AML-193 (cell line): Measurements from ENCODE around the gene PRR12.

Source experiments
- DNase-seq, 2 experiments: peaks; one replicate each; lab custom pipeline; 2025; lab: John Stamatoyannopoulos, UW

Gene PRR12

DNA sequence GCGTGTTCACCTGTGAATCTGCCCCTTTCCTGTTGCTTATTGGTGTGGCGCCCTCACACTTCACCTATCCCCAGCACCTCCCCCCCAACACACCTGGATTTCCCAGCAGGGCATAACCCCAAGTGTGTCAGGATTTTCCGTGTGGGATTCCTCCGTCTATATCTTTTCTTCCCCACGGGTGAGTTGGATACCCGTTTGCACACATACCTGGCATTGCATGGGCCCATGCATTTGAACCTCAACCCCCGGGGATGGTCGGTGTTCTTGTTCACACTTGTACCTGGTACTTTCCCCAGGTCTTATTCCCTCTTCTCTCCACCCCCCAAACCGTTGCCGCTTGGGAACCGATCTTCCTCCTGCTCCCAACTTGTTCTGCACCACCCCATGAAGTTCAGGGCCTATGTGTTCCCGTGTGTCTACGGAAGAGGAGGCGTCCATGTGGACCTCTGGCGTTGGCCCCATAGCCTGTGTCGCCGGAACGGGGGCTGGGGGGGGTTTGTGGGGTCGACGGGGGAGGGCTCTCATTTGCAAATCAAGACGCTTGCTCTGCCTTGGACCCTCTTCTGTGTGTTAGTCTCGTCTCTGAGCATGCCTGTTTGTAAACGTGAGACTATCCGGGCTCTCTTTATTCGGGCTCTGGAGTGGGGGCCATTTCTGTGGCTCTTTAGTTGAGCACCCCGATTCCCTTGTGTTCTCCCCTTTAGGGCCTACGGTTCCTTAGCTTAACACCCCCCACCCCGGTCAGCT is 1.7 kb downstream of the PRR12 start:
- DNase-seq, result no peak

DNA sequence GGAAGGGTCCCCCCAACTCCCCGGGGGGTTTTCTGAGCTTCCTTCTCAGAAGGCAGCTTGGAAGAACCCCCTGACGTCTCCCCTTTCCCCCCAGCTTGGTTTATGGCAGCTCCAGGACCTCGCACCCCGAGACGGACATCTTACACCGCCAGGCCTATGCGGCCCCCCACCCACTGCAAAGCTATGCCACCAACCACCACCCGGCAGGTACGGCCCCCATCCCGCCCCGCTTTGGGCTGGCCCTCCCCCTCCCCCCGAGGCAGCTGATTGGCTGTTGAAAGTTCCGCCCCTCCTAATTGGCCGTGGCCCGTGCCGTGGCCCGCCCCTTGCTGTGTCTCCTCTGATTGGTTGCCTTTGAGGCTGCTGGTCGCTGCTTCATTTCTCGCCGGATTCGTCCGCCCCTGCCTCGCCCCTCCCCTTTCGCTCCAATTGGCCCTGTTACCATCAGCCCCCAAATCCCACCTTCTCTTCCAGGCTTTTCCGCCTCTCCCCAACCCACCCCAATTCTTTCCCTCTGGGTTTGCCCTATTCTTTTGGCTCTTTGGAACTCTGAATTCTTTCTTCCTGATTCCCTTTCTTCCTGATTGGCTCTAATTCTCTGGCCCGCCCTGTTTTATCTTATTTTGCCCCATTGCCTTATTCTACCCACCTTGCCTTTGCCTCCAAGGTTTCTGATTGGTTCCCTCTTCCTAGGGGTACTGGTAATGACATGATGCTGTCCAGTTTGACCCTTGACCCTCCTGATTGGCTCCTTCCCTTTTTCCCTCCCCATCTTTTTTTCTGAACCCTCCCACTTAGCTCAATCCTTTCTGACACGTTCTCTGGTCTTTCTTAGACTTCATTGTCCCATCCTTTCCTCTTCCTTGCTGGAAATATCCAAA is 2.5 kb downstream of the PRR12 start:
- peak; percentile 82 to 89 for DNase-seq

DNA sequence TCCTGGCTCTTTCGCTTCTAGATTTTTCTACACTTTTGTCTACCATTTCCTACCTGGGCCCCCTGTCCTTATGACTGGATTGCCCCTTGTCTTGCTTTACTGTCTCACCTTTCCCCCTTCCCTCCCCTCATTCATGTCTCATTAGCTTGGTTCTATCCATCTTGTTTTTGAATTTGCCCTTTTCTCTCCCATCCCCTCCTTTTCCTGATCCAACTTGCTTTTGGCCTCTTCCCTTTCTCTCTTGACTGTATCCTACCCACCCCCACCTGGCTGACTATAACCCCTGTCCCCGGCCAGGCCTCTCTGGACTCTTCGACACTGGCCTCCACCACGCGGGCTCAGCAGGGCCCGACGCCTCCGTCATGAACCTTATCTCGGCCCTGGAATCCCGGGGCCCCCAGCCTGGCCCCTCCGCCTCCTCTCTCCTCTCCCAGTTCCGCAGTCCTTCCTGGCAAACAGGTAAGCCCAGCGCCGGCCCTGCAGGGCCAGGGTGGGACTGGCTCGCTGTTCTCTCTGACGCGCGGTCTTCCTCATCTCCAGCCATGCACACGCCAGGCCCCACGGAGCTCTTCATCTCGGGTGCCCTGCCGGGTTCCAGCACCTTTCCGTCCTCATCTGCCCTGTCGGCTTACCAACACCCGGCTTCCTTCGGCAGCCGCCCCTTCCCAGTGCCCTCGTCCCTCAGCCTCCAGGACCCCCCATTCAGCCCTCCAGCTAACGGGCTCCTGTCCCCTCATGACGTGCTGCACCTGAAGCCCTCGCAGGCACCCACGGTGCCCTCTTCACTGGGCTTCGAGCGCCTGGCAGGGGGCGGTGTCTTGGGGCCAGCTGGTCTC is 3.4 kb downstream of the PRR12 start:
- no peak for DNase-seq

DNA sequence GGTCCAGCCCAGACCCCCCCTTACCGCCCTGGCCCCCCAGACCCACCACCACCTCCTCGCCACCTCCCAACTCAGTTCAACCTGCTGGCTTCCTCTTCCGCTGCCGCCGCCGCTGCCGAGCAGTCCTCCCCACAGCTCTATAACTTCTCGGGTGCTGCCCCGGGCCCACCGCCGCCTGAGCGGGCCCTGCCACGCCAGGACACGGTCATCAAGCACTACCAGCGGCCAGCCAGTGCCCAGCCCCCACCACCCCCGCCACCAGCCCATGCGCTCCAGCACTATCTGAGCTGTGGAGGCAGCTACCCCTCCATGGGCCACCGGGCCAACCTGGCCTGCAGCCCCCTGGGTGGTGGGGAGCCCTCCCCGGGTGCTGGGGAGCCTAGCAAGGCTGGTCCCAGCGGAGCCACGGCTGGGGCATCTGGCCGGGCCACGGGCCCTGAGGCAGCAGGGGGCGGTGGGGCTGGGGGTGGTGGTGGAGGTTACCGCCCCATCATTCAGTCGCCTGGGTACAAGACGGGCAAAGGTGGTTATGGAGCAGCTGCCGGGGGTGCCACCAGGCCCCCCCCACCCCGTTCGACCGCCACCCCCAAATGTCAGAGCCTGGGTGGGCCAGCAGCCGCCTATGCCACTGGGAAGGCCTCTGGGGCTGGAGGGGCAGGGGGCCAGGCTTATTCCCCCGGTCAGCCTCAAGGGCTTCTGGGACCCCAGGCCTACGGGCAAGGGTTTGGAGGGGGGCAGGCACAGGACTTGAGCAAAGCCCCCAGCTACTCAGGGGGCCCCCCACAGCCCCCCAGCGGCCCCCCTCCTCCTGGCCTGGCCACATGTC is 4.2 kb downstream of the PRR12 start:
- DNase-seq, result no peak

DNA sequence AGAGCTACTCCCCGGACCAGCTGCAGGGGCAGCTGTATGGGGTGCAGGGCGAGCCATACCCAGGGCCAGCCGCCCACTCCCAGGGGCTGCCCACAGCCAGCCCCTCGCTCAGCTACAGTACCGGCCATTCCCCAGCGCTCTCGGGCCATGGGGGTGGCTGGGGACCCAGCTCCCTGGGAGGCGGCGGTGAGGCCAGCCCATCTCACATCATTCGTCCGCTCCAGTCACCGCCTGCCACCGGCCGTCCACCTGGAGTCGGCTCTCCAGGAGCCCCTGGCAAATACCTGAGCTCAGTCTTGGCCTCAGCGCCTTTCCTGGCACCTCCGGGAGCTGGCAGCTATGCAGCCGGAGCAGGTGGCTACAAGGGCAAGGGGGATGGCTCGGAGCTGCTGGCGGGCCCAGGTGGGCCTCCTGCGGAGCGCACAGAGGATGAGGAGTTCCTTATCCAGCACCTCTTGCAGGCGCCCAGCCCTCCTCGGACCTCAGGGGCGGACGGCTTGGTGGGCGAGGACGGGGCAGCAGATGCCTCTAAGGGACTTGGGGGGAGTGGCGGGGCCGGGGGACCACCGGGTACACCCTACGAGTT is 4.9 kb downstream of the PRR12 start:
- no peak for DNase-seq

DNA sequence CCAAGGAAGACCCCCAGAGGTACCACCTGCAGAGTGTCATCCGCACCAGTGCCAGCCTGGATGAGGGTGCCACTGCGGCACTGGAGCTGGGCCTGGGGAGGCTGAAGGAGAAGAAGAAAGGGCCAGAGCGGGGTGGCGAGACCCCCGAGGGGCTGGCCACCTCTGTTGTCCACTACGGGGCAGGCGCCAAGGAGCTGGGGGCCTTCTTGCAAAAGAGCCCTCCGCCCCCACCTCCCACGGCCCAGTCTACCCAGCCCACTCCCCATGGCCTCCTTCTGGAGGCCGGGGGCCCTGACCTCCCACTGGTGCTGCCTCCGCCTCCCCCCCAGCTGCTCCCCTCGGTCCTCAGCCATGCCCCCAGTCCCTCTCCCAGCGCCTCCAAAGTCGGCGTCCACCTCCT is 5.4 kb downstream of the PRR12 start:
- DNase-seq, result no peak

DNA sequence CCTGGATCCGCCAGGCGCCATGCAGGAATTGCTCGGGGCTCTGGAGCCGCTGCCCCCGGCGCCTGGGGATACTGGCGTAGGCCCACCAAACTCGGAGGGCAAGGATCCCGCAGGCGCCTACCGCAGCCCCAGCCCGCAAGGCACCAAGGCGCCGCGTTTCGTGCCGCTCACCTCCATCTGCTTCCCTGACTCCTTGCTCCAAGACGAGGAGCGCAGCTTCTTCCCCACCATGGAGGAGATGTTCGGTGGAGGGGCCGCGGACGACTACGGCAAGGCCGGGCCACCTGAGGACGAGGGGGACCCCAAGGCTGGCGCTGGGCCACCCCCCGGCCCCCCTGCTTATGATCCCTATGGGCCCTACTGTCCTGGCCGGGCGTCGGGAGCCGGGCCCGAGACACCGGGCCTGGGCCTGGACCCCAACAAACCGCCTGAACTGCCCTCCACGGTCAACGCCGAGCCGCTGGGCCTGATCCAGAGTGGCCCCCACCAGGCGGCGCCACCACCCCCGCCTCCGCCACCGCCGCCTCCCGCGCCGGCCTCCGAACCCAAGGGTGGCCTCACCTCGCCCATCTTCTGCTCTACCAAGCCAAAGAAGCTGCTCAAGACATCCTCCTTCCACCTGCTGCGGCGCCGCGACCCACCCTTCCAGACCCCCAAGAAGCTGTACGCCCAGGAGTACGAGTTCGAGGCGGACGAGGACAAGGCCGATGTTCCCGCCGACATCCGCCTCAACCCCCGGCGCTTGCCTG is 6.1 kb downstream of the PRR12 start:
- DNase-seq, result no peak

DNA sequence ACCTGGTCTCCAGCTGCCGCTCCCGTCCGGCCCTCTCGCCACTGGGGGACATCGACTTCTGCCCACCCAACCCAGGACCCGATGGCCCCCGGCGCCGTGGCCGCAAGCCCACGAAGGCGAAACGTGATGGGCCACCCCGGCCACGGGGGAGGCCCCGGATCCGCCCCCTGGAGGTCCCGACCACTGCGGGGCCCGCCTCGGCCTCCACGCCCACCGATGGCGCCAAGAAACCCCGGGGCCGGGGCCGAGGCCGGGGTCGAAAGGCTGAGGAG is 6.7 kb downstream of the PRR12 start:
- DNase-seq, result no peak

DNA sequence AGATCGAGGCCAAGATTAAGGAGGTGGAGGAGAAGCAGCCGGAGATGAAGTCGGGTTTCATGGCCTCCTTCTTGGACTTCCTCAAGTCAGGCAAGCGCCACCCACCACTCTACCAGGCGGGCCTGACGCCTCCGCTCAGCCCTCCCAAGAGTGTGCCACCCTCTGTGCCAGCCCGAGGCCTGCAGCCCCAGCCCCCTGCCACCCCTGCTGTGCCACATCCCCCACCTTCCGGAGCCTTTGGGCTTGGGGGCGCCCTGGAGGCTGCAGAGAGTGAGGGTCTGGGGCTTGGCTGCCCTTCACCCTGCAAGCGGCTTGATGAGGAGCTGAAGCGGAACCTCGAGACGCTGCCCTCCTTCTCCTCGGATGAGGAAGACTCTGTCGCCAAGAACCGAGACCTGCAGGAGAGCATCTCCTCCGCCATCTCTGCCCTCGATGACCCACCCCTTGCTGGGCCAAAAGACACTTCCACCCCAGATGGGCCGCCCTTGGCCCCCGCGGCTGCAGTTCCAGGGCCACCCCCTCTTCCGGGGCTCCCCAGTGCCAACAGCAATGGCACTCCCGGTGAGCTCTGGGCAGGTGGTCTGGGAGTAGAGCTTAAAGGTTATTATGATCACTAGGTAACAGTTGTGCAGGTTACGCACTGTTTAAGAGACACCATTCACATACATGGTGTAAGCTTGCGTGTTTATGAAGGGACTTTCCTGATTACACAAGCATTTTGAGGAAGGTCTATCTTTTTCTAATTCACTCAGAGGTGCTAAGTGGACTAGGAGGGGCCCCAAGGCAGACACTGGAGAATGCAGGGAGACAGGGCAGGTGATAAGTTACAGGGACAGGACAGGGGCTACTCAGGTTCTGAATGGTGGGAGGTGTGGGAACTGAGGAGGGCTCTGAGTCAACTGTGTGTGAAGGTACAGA is 8.7 kb downstream of the PRR12 start:
- no peak for DNase-seq

DNA sequence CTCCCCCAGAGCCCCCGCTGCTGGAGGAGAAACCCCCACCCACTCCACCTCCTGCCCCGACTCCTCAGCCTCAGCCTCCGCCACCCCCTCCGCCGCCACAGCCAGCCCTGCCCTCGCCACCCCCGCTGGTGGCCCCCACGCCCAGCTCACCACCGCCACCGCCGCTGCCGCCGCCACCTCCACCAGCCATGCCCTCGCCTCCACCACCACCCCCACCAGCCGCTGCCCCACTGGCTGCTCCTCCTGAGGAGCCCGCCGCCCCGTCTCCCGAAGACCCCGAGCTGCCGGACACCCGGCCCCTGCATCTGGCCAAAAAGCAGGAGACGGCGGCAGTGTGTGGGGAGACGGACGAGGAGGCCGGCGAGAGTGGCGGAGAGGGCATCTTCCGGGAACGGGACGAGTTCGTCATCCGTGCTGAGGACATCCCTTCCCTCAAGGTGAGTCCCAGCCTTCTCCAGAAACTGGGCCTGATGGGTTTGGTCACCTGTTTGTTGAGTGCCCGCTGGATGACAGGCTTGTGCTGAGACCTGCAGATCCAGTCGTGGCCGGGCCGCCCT is 10.6 kb downstream of the PRR12 start:
- DNase-seq, result no peak

DNA sequence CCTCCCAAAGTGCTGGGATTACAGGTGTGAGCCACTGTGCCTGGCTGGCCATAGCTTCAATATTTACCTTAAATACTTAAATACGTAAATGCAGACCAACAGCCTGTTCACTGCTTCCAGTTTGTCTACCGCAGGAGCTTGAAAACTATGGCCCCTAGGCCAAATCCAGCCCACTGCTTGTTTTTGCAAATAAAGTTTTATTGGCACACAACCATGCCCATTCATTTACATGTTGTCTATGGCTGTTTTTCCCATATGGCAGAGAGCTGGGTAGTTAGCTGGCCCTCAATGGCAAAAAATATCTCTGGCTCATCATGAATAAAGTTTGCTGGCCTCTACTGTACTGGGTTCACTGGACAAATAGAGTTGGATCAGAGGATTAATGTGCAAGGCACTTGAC is 11.8 kb downstream of the PRR12 start:
- no peak for DNase-seq

DNA sequence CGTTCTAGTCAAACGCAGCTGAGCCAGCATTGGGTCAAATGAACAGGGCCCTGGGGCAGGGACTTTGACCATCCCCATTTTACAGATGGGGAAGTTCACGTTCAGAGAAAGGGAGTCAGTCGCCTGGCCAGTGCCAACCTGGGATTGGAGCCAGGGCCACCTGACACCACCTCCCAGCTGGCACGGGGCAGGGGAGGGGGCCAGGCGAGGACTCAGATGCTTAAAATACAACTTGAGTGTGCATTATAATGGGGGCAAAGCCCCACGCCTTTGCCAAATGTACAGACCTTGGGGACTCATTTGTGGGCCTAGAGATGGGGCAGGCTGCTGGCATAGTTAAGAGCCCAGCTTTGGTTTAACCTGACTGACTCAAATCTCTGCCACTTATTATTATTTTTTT is 14.6 kb downstream of the PRR12 start:
- no peak for DNase-seq

DNA sequence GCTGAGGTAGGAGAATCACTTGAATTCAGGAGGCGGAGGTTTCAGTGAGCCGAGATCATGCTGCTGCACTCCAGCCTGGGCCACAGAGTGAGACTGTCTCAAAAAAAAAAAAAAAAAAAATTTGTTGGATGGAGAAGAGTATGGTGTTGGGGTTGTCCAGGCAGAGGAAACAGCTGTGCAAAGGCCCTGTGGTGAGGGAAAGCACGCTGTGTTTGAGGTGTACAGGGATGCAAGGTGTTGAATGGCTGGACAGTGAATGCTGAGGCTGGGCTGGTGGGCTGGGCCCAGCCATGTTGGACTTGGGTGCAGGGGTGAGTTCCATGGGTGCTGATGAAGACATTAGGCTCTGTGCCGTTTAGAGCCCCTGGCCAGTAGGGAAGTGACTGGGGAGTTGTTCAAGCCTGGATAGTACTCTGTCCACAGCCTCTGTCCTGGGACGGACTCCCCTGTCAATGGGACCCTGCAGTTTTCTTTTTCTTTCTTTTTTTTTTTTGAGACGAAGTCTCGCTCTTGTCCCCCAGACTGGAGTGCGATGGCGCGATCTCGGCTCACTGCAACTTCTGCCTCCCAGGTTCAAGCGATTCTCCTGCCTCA is 18.6 kb downstream of the PRR12 start:
- DNase-seq, result no peak

DNA sequence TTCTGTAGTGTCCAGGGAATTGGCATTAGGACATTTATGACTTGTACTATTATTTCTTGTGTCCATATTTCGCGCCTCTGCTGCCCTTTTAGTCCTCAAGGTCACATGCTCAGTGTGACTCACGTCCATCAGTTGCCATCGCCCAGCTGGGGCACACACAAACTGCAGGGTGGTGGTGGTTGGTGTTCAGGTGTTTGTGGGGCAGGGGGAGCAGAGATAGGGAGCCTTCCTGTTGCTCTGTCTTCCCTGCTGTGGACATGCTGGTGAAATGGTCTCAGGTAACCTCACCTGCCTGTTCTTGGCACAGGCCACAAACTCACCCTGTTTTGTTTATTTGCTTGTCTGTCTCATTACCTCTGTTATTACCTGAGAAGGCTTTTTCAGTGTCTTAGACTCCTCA is 22.4 kb downstream of the PRR12 start:
- DNase-seq, result no peak

DNA sequence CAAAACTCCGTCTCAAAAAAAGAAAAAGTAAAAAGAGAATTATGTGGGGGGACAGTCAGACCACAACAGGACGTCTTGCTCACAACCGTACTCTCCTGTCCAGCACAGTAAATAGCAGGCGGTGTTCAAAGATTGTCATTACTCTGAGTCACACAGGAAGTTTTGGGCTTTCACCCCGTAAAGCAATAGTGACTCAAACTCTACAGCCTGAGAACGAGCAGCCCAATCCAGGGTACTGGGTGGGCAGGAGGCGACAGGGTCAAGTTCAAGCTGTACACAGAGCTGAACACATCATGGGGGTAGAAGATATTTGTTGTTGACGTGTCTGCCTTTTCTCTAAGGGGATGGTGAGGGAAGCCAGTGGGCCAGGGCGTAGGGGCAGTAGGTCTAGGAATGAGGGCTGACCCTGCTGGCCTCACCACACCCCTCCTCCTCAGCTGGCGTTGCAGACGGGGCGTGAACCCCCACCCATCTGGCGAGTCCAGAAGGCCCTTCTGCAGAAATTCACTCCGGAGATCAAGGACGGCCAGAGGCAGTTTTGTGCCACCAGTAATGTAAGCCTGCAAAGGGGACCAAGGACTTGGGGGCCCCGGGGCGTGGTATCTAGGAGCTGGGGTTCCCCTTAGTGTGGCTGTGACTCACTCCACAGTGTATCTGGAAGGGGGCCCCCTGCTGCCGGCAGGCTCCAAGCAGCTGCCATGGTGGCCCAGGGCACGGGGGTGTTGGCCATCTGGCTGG is 23.3 kb downstream of the PRR12 start:
- no peak for DNase-seq

DNA sequence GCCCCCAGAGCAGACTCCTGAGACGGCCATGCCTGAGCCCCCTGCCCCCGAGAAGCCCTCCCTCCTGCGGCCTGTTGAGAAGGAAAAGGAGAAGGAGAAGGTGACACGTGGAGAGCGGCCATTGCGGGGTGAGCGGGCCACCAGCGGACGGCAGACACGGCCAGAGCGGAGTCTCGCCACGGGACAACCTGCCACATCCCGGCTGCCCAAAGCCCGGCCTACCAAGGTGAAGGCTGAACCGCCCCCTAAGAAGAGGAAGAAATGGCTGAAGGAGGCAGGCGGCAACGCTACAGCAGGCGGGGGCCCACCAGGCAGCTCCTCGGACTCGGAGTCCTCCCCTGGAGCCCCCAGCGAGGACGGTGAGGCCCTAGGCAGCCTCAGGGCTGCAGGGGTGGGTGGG is 24.9 kb downstream of the PRR12 start:
- DNase-seq, result no peak

DNA sequence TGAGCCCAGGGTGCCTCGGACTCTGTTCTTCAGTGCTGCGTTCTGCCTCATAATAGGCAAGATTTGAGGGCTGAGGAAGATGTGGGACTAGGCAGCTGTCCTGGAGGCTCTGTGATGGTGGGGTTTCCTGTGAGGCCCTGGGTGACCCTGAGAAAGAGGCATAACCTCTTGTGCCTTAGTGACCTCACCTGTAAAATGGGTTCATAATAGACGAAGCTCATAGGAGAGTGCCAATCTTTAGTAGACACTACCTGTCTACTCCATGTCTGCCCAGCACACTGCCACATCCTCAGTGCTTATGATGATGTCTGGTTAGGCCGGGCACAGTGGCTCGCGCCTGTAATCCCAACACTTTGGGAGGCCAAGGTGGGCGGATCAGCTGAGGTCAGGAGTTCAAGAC is 25.6 kb downstream of the PRR12 start:
- no peak for DNase-seq

DNA sequence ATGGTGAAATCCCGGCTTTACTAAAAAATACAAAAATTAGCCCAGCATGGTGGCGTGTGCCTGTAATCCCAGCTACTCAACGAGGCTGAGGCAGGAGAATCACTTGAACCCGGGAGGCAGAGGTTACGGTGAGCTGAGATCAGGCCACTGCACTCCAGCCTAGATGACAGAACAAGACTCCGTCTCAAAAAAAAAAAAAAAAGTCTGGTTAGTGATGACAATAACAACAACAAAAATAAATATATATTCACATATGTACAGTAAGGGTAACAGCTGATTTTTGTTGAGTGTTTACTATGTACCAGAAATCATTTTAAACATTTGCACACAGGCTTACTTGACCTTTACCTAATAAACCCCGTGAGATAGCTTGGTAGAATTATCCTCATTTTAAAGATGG is 26.0 kb downstream of the PRR12 start:
- no peak for DNase-seq
